Right renal pelvis (tissue), 4 donors: Measurements from ENCODE around the gene EGFR. TPM values are rescaled to one million over a fixed set of nuclear protein-coding genes. Genes with fewer than 3 reads are reported as not detected.

Experiments used
- DNase-seq, 4 donors: peaks; one replicate each; pipeline ENCODE4 v3.0.0-alpha.2; 2013; ENCODE audit warnings: low read depth in 4 of 4, low spot score in 3 of 4, missing footprints in 1 of 4
- polyA plus RNA-seq, 4 donors: library from polyadenylated mRNA; unstranded; fragments of 120-200 nt; gene quantifications; one replicate each; pipeline ENCODE4 v1.2.1, GENCODE V29; 2013; ENCODE audit not compliant: insufficient read length in 4 of 4

The EGFR gene
- polyA plus RNA-seq, 4 donors = 27.3 to 37.0 (median 32.8) TPM

- DNase-seq = no peak
Measured at GRCh38 chr7:55133630-55134358, 115.0 kb downstream of the EGFR start.

- DNase-seq = no peak
Measured at GRCh38 chr7:55134359-55134725, 115.5 kb downstream of the EGFR start.

DNA sequence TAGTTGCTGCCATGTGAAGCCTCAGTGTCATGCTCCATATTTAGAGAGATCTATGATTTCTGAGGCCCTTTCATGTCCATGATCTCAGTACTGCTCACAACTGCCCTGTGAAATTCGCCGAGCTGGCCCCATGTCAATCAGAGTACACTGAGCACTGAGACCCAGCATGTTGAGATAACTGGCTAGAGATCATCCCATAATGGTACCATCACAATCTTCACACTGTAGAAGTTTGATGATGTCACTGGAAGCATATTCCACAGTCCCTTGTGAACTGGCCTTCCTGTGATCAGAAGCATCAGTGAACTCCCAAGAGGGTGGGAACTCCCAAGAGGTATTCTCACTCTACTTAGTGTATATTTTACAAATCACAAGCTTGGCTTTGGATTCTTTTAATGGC is 116.0 kb downstream of the EGFR start:
- DNase-seq = no peak

- DNase-seq = no peak
Measured at GRCh38 chr7:55135462-55135861, 116.6 kb downstream of the EGFR start.

DNA sequence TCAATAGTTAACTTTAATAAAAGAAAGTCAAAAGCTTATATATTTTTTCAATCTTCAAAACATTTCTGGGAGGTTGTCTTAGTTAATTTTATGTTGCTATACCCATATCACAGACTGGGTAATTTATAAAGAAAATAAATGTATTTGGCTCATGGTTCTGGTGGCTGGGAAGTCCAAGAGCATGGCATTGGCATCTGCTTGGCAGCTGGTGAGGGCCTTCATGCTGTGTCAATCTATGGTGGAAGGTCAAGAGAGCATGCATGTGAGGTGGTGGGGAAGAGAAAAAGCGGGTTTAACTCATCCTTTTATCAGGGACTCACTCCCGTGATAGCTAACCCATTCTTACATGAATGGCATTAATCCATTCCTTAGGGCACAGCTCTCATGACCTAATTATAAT is 119.8 kb downstream of the EGFR start:
- DNase-seq = no peak

GRCh38 chr7:55140221-55140940 is 121.6 kb downstream of the EGFR start:
- DNase-seq = no peak

- DNase-seq = no peak
Measured at GRCh38 chr7:55140941-55141278, 122.1 kb downstream of the EGFR start.

DNA sequence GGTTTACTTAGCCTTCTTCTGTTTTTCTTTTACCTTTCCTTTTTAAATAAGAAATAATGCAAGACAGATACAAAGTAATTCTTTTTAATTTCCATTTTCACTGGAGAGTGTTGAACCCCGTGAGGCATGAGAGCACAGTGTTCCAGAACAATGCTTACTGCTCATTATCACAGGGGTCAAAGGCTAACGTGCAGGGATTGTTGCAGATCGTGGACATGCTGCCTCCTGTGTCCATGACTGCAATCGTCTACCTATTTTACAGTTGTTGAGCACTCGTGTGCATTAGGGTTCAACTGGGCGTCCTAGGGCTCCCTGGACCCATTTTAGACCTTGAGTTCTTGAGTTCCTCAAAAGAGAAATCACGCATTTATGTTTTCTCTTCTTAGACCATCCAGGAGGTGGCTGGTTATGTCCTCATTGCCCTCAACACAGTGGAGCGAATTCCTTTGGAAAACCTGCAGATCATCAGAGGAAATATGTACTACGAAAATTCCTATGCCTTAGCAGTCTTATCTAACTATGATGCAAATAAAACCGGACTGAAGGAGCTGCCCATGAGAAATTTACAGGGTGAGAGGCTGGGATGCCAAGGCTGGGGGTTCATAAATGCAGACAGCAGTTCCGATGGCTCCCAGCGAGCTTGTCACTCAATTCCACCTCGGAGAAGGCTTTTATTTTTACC is 124.2 kb downstream of the EGFR start:
- no peak for DNase-seq

- no peak for DNase-seq
Measured at GRCh38 chr7:55144333-55145317, 125.8 kb downstream of the EGFR start.

DNA sequence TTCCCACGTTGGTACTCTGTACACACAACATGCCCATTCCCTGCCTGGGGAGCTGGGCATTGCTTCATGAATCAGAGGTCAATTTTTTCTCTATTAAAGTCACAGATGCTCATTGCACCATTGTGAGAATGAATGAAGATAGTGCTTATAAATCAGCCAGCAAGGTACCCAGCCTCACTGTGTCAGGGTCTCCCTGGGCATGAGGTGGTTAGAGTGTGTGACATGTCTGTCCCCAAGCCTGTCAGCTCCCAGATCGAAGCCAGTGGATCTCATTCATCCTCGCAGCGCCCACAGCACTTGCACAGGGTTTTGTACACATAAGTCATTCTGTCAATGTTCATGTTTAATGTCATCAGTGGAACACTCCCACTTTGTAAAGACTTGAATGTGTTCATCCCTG is 126.8 kb downstream of the EGFR start:
- no peak for DNase-seq

DNA sequence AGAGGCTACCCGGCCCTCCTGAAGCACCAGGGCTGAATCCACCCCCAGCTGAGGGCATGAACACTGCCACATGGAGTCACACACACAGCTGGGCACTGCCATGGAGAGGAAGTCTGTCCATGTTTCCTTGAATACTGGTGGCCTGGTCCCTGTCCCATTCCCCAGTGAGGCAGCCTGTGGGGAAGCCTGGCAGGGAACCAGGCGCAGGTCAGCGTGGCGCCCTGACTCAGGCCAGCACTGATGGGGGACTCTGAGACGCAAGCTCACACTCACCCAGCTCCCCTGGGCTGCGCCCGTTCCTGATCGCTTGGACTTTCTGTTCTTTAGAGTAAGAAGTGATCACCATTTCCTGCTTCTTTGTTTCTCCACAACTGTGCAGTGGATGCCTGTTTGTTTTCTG is 128.3 kb downstream of the EGFR start:
- no peak for DNase-seq

DNA sequence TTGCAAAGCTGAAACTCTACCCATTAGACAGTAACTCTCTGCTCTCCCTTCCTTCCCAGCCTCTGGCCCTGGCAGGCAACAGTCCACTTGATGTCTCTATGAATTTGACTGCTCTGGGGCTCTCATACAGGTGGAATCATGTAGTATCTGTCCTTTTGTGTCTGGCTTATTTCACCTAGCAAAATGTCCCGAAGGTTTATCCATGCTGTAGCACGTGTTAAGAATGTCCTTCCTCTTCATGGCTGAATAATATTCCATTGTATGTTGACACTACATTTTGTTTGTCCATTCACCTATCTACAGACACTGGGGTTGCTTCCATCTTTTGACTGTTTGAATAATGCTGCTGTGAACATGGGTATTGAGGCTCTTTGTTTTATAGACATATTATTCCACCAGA is 128.9 kb downstream of the EGFR start:
- DNase-seq = no peak

- DNase-seq = no peak
Measured at GRCh38 chr7:55148571-55148970, 129.8 kb downstream of the EGFR start.

DNA sequence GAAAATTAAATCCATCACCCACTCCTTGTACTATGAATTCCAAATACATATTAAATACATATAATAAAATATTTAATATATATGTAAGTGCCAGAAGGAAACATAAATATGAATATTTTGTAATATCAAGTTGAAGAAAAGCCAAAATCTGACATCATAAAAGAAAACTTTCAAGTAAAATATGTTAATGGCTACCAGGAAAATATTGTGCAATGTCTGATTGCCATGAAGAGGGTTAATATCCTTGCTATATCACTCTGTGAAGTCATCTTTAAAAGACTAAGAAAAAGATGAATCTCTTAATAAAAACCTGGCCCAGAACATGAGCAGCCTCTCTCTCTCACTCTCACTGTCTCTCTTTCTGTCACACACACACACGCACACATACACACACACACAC is 130.2 kb downstream of the EGFR start:
- no peak for DNase-seq

DNA sequence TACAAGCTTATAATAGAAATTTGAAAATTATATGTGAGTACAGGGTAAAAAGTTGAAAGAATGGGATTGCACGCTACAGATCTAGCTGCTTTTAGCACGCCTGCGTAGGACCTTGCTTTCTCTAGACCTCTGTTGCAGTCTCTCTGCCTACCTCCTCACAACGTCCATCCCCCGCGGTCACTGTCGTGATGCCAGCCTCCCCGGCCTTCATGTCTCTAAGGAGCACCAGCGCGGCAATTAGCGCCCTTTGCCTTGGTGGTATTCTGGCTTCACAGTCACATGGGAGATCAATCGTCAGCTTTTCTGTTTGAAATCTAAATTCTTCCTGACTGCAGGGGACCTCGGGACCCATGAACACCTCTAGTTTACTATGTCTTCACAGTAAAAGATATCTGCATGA is 131.3 kb downstream of the EGFR start:
- DNase-seq = no peak

DNA sequence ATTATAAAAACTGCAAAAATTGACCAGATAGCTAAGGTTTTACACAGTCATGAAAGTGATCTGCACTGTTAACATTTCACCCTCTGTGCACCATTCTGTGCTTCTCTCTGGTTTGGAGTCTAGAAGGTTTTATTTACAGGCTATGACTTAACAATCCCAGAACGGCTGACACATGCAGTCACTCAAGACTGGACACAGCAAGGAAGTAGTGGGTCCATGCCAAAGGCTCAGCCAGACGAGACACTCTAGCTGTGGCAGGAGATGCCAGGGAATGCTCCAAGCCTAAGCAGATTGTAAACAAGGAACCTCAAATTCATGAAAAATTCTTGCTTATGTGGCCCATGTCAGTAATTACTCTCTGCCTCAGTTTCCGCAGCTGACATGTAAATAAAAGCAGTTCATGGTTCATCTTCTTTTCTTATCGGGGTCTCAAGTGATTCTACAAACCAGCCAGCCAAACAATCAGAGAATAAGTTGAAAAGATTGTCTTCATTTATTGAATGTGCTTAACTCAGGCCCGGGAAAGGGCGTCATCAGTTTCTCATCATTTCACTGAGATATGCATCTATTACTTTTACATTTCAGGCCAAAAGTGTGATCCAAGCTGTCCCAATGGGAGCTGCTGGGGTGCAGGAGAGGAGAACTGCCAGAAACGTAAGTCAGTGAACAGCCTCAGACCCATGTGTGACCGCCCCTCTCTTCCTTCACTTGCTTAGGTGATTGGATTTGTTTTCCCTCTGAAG is 132.1 kb downstream of the EGFR start:
- no peak for DNase-seq

GRCh38 chr7:55152516-55152915 is 133.7 kb downstream of the EGFR start:
- no peak for DNase-seq

GRCh38 chr7:55154096-55154495 is 135.3 kb downstream of the EGFR start:
- no peak for DNase-seq

DNA sequence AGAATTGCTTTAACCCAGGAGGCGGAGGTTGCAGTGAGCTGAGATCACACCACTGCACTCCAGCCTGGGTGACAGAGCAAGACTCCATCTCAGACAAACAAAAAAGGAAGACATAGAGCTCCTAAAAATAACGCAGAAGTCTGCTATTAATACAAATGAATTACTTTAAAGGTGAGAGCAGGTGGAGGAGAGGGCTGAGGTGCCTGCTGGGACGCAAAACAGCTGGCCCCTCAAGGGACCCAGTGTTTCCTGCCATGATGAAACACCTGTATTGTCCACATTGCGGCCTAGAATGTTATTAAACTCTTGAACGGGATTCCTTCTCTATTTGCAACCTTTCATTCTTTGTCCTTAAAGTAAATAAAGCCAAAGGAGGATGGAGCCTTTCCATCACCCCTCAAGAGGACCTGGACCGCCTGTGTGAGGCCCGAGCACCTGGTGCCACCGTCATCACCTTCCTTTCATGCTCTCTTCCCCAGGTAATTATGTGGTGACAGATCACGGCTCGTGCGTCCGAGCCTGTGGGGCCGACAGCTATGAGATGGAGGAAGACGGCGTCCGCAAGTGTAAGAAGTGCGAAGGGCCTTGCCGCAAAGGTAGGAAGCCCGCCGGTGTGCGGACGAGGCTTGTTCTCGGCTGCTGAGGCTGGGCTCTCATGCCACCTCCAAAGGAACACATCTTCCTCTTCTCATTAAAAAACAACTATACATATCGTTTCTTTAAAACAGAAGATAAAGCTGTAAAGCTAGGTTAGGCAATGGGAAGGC is 136.7 kb downstream of the EGFR start:
- DNase-seq = no peak
